ENCODE results near the gene SLC6A11. TPM values are rescaled to one million over a fixed set of nuclear protein-coding genes. Genes with fewer than 3 reads are reported as not detected.

SLC6A11 gene
- total RNA-seq, 1 experiment from 2014 or later: not detected

- intact Hi-C loops (cut with micrococcal nuclease; ENCODE audit: unreplicated experiment): no loop called here
- no TSS peak for BruUV-seq (replicated peaks)
These were observed 132.3 kb downstream of the SLC6A11 start for GRCh38 chr3:10948326-10948725.

GRCh38 chr3:10949197-10949596, 133.2 kb downstream of the SLC6A11 start:
- peaks cover 95% of the 10 kb centered on the region for H3K27me3 Mint-ChIP-seq (ENCODE audit: unreplicated experiment)
- no peak for DNase-seq
- no peaks in the 10 kb centered on the region for H3K36me3 Mint-ChIP-seq (ENCODE audit: insufficient read depth, unreplicated experiment)
- H3K27ac Mint-ChIP-seq (ENCODE audit: unreplicated experiment): no peak overlapping the region
- H3K9me3 Mint-ChIP-seq (ENCODE audit: low read depth, unreplicated experiment): no peaks in the 10 kb centered on the region
- TF ChIP-seq, protein P1, sequence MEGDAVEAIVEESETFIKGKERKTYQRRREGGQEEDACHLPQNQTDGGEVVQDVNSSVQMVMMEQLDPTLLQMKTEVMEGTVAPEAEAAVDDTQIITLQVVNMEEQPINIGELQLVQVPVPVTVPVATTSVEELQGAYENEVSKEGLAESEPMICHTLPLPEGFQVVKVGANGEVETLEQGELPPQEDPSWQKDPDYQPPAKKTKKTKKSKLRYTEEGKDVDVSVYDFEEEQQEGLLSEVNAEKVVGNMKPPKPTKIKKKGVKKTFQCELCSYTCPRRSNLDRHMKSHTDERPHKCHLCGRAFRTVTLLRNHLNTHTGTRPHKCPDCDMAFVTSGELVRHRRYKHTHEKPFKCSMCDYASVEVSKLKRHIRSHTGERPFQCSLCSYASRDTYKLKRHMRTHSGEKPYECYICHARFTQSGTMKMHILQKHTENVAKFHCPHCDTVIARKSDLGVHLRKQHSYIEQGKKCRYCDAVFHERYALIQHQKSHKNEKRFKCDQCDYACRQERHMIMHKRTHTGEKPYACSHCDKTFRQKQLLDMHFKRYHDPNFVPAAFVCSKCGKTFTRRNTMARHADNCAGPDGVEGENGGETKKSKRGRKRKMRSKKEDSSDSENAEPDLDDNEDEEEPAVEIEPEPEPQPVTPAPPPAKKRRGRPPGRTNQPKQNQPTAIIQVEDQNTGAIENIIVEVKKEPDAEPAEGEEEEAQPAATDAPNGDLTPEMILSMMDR (IDR thresholded peaks at IDR 0.05; ENCODE audit: unreplicated experiment): no peak
- intact Hi-C loops (cut with micrococcal nuclease; ENCODE audit: unreplicated experiment): no loop called here
- no TSS peak for BruUV-seq (replicated peaks)
- H3K4me1 Mint-ChIP-seq (ENCODE audit: low read depth, unreplicated experiment): no peaks in the 10 kb centered on the region
- no peak overlapping the region for H3K4me3 Mint-ChIP-seq (ENCODE audit: low read depth, unreplicated experiment)
- CTCF ChIA-PET: no interaction called here

More at GRCh38 chr3:10948326-10948725, 132.3 kb downstream of the SLC6A11 start:
- TF ChIP-seq, protein P1 (IDR thresholded peaks at IDR 0.05; ENCODE audit: unreplicated experiment): no peak
- CTCF ChIA-PET: no interaction called here
- Mint-ChIP-seq H3K36me3 (ENCODE audit: insufficient read depth, unreplicated experiment) (no peaks in the 10 kb centered on the region), H3K27me3 (ENCODE audit: unreplicated experiment) (peaks cover 94% of the 10 kb centered on the region), H3K4me1 (ENCODE audit: low read depth, unreplicated experiment) (no peaks in the 10 kb centered on the region), H3K9me3 (ENCODE audit: low read depth, unreplicated experiment) (no peaks in the 10 kb centered on the region), H3K4me3 (ENCODE audit: low read depth, unreplicated experiment) (no peak overlapping the region), H3K27ac (ENCODE audit: unreplicated experiment) (no peak overlapping the region)
- no peak for DNase-seq

DNA sequence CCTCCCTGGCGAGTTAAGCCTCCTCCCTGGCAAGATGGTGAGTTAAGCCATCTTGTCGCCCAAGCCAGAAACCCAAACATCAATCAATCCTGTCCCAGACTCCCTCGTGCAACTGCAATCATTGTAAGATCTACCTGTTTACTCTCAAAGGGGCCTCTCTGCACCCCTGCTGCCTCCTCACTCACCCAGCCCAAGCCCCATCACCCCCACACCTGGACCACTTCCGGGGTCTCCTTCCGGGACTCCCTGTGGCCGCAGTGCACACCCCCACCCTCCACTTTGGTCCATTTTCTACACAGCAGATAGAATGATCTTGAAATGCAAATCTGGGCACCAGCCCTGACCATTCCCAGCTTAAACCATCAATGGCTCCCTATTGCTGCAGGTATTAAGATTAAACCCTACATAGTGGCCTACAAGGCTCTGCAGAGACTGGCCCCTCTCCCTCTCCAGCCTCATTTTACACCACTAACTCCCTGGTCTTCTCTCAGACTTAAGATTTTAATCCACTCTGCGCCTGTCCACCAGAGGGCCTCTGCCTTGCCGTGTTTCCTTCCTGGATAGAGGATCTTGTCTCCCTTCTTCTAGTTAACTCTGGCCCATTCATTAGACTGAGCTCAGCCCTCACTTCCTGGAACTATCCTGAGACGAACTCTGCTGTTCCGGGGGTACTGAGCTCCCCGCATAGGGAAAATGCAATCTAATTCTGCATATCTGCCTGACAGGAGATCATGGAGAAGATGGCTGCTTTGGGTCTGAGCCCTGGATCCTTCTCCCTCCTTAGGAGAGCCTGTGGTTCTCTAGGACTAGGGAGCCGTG, 134.7 kb downstream of the SLC6A11 start:
- Mint-ChIP-seq H3K4me1 (ENCODE audit: low read depth, unreplicated experiment) (no peaks in the 10 kb centered on the region), H3K27me3 (ENCODE audit: unreplicated experiment) (peaks cover 95% of the 10 kb centered on the region), H3K9me3 (ENCODE audit: low read depth, unreplicated experiment) (no peaks in the 10 kb centered on the region), H3K4me3 (ENCODE audit: low read depth, unreplicated experiment) (no peak overlapping the region), H3K36me3 (ENCODE audit: insufficient read depth, unreplicated experiment) (no peaks in the 10 kb centered on the region), H3K27ac (ENCODE audit: unreplicated experiment) (no peak overlapping the region)
- TF ChIP-seq, protein P1 (IDR thresholded peaks at IDR 0.05; ENCODE audit: unreplicated experiment): peak; percentile 30
- no TSS peak for BruUV-seq (replicated peaks)
- peak; percentile 34 for DNase-seq
- CTCF ChIA-PET: interaction anchor here (1.0 kb wide), 1 partner anchor 13 kb away, joined by 4 read pairs; no protein-coding TSS in a partner anchor
- intact Hi-C loops (cut with micrococcal nuclease; ENCODE audit: unreplicated experiment): loop anchor here (1.0 kb wide), 1 partner anchor 109 kb away; no protein-coding TSS in a partner anchor

GRCh38 chr3:10951295-10951926, 135.4 kb downstream of the SLC6A11 start:
- Mint-ChIP-seq H3K4me3 (ENCODE audit: low read depth, unreplicated experiment) (no peak overlapping the region), H3K27ac (ENCODE audit: unreplicated experiment) (no peak overlapping the region), H3K4me1 (ENCODE audit: low read depth, unreplicated experiment) (no peaks in the 10 kb centered on the region), H3K9me3 (ENCODE audit: low read depth, unreplicated experiment) (no peaks in the 10 kb centered on the region), H3K27me3 (ENCODE audit: unreplicated experiment) (peaks cover 95% of the 10 kb centered on the region), H3K36me3 (ENCODE audit: insufficient read depth, unreplicated experiment) (no peaks in the 10 kb centered on the region)
- intact Hi-C loops (cut with micrococcal nuclease; ENCODE audit: unreplicated experiment): loop anchor here (1.0 kb wide), 1 partner anchor 108 kb away; no protein-coding TSS in a partner anchor
- no TSS peak for BruUV-seq (replicated peaks)
- CTCF ChIA-PET: interaction anchor here (1.0 kb wide), 1 partner anchor 13 kb away, joined by 4 read pairs; no protein-coding TSS in a partner anchor
- TF ChIP-seq, protein P1 (IDR thresholded peaks at IDR 0.05; ENCODE audit: unreplicated experiment): no peak
- DNase-seq: no peak

Measured in Calu3 (cell line).